ENCODE results near the gene STX8.

Gene STX8

GRCh38 chr17:9200699-9201359, 374.8 kb downstream of the STX8 start:
- no peak for DNase-seq

Measured in bone marrow (tissue), 2 donors.